Right forelimb (tissue), 1 donor: Measurements from ENCODE around the gene MRFAP1.
A peak's percentile ranks its signal among the peaks of the same experiment; 100 is the strongest.

Experiments used
- DNase-seq: peaks from one replicate; pipeline ENCODE4 v3.0.0-alpha.2; 2018

MRFAP1 gene

GRCh38 chr4:6640292-6641163 is at the start of gene MRFAP1:
Gene MRFAP1 (plus strand): TSS chr4:6640685. CDS start chr4:6640863, 178 bp downstream.
- peak; percentile 95 for DNase-seq

- no peak for DNase-seq
Observed at GRCh38 chr4:6591313-6591712, 49.2 kb upstream of the MRFAP1 start.

GRCh38 chr4:6591781-6592180 is 48.7 kb upstream of the MRFAP1 start:
- DNase-seq = no peak

- DNase-seq = no peak
Observed at GRCh38 chr4:6592804-6593563, 47.5 kb upstream of the MRFAP1 start.

GRCh38 chr4:6594341-6594740 is 46.1 kb upstream of the MRFAP1 start:
- no peak for DNase-seq

- no peak for DNase-seq
Observed at GRCh38 chr4:6594826-6595355, 45.6 kb upstream of the MRFAP1 start.

- no peak for DNase-seq
Observed at GRCh38 chr4:6595897-6596537, 44.5 kb upstream of the MRFAP1 start.

GRCh38 chr4:6596948-6597347 is 43.5 kb upstream of the MRFAP1 start:
- no peak for DNase-seq

GRCh38 chr4:6598127-6598526 is 42.4 kb upstream of the MRFAP1 start:
- DNase-seq = no peak

GRCh38 chr4:6598641-6599040 is 41.8 kb upstream of the MRFAP1 start:
- no peak for DNase-seq

- no peak for DNase-seq
Observed at GRCh38 chr4:6601661-6602250, 38.7 kb upstream of the MRFAP1 start.

GRCh38 chr4:6602289-6602688 is 38.2 kb upstream of the MRFAP1 start:
- no peak for DNase-seq

- no peak for DNase-seq
Observed at GRCh38 chr4:6603128-6603527, 37.4 kb upstream of the MRFAP1 start.

GRCh38 chr4:6605114-6605513 is 35.4 kb upstream of the MRFAP1 start:
- no peak for DNase-seq

- DNase-seq = no peak
Observed at GRCh38 chr4:6605605-6606004, 34.9 kb upstream of the MRFAP1 start.

GRCh38 chr4:6606465-6607235 is 33.8 kb upstream of the MRFAP1 start:
- no peak for DNase-seq

- no peak for DNase-seq
Observed at GRCh38 chr4:6607368-6608055, 33.0 kb upstream of the MRFAP1 start.

- no peak for DNase-seq
Observed at GRCh38 chr4:6608758-6609414, 31.6 kb upstream of the MRFAP1 start.

GRCh38 chr4:6609415-6610079 is 30.9 kb upstream of the MRFAP1 start:
- DNase-seq = no peak

- DNase-seq = no peak
Observed at GRCh38 chr4:6610856-6611430, 29.5 kb upstream of the MRFAP1 start.
